K562 (cell line): Measurements from ENCODE around the gene LUZP4. TPM values are rescaled to one million over a fixed set of nuclear protein-coding genes. Genes with fewer than 3 reads are reported as not detected.

ENCODE experiments used
- ATAC-seq: fragments of 200-7000 bp; cut with Tn5 transposase; 3 replicates; pipeline ENCODE4 v1.9.1; 2020; ENCODE audit warnings: moderate library complexity
- BruUV-seq: library from RNA; stranded (reverse); fragments of 400-500 nt; replicated peaks from 2 replicates; lab custom pipeline; 2021; lab: Mats Ljungman, UMichigan
- CTCF ChIA-PET: fragments of 300-600 bp; formaldehyde crosslinking; extraction: SDS; loops from one replicate; lab custom pipeline; 2021; ENCODE audit warnings: low intra/inter-chr PET ratio; lab: Yijun Ruan, JAX
- POLR2A ChIA-PET: fragments of 300-600, 350-650 bp; sonication (Branson Sonifier 250); formaldehyde crosslinking; extraction: SDS; loops from one replicate; lab custom pipeline; 2021; ENCODE audit warnings: antibody characterized with exemption, inconsistent platforms; lab: Yijun Ruan, JAX
- DNase-seq, 4 experiments: peaks; one replicate each; pipeline versions ENCODE4 v3.0.0 to v3.0.0-alpha.2; 2011 to 2018; ENCODE audit warnings: low spot score in 3 of 4, mixed read lengths in 3 of 4; ENCODE audit errors: extremely low read depth in 1 of 4
- FAIRE-seq: peaks from 2 replicates; lab custom pipeline; 2011; peaks lifted over from hg19 to GRCh38; lab: Jason Lieb, UNC
- H2AFZ ChIP-seq: 2 replicates; pipeline ENCODE4 v1.6.0; 2011; ENCODE audit warnings: low read depth, low read length, control low read depth, inconsistent platforms
- H3K27ac ChIP-seq: fragments of 200-600 bp; 3 replicates; pipeline ENCODE4 v1.8.0; 2011; ENCODE audit warnings: low read depth, mild to moderate bottlenecking, control low read depth, inconsistent platforms, low read length, moderate library complexity, mixed read lengths; ENCODE audit errors: extremely low read depth
- H3K27me3 ChIP-seq, 2 experiments: fragments of 300-600 bp in 1 of 2; 2 replicates in 1 of 2; 3 replicates in 1 of 2; pipeline versions ENCODE4 v1.6.0 to v1.8.0; 2011; ENCODE audit warnings: inconsistent platforms in 2 of 2, low read length in 2 of 2, mild to moderate bottlenecking in 1 of 2, mixed read lengths in 1 of 2, moderate library complexity in 1 of 2; ENCODE audit not compliant: control insufficient read depth in 2 of 2, insufficient read depth in 2 of 2
- H3K36me3 ChIP-seq: fragments of 300-600 bp; 3 replicates; pipeline ENCODE4 v1.8.0; 2011; ENCODE audit warnings: mild to moderate bottlenecking, low read length, inconsistent platforms; ENCODE audit not compliant: control insufficient read depth, insufficient read depth
- H3K4me1 ChIP-seq, 2 experiments: fragments of 200-600 bp in 1 of 2; replicated peaks in 1 of 2; 2 replicates in 1 of 2; 3 replicates in 1 of 2; pipeline versions ENCODE4 v1.5.1 to v1.8.0; 2011; ENCODE audit warnings: inconsistent platforms in 2 of 2, low read length in 2 of 2, mild to moderate bottlenecking in 1 of 2, mixed read lengths in 1 of 2, moderate library complexity in 1 of 2; ENCODE audit not compliant: control insufficient read depth in 2 of 2, insufficient read depth in 2 of 2
- H3K4me2 ChIP-seq: 2 replicates; pipeline ENCODE4 v1.6.1; 2011; ENCODE audit warnings: low read length, control low read depth, inconsistent platforms, mixed read lengths; ENCODE audit not compliant: insufficient read depth
- H3K4me3 ChIP-seq: fragments of 200-600 bp; sonication (generic), shearing (Covaris generic); 2 replicates; pipeline ENCODE4 v1.5.1; 2016; ENCODE audit warnings: control low read depth, inconsistent platforms
- H3K79me2 ChIP-seq: fragments of 200-600 bp; 3 replicates; pipeline ENCODE4 v1.8.0; 2011; ENCODE audit warnings: low read length, inconsistent platforms; ENCODE audit not compliant: control insufficient read depth, insufficient read depth
- H3K9ac ChIP-seq, 2 experiments: 2 replicates each; pipeline versions ENCODE4 v1.6.0 to v1.6.1; 2011; ENCODE audit warnings: low read depth in 2 of 2, low read length in 2 of 2, control low read depth in 1 of 2, inconsistent platforms in 1 of 2, mild to moderate bottlenecking in 1 of 2, mixed read lengths in 1 of 2; ENCODE audit not compliant: insufficient read depth in 1 of 2
- H3K9me1 ChIP-seq: one replicate; pipeline ENCODE4 v1.6.0; 2011; ENCODE audit warnings: inconsistent platforms, mild to moderate bottlenecking, low read length, moderate library complexity; ENCODE audit not compliant: control insufficient read depth, insufficient read depth
- H3K9me3 ChIP-seq: replicated peaks from 2 replicates; pipeline ENCODE4 v1.5.1; 2011; ENCODE audit warnings: low read depth, low read length, inconsistent platforms; ENCODE audit not compliant: control insufficient read depth, insufficient read depth
- H4K20me1 ChIP-seq: replicated peaks from 2 replicates; pipeline ENCODE4 v1.6.1; 2011; ENCODE audit warnings: low read length, inconsistent platforms, mixed read lengths; ENCODE audit not compliant: control insufficient read depth, insufficient read depth
- BRF1 ChIP-seq: IDR thresholded peaks from 3 replicates; pipeline ENCODE4 v1.6.1; 2011; ENCODE audit warnings: borderline replicate concordance, mild to moderate bottlenecking; ENCODE audit not compliant: insufficient read length; ENCODE audit errors: extremely low read depth
- DIDO1 ChIP-seq: fragments of 450-650 bp; IDR thresholded peaks from 2 replicates; pipeline ENCODE4 v1.6.1; 2016; ENCODE audit warnings: low read depth, missing biosample characterization, missing genetic modification characterization
- HDAC8 ChIP-seq: fragments of 450-650 bp; IDR thresholded peaks from 2 replicates; pipeline ENCODE4 v1.6.1; 2016; ENCODE audit warnings: mild to moderate bottlenecking, missing genetic modification characterization, moderate library complexity, missing compliant biosample characterization
- RBM14 ChIP-seq: fragments of 200-400 bp; formaldehyde crosslinking; IDR thresholded peaks from 2 replicates; pipeline ENCODE4 v1.6.1; 2018; ENCODE audit warnings: low read depth, mild to moderate bottlenecking, low read length, moderate library complexity, borderline replicate concordance; ENCODE audit not compliant: insufficient read depth
- RFX5 ChIP-seq: IDR thresholded peaks from 2 replicates; pipeline ENCODE4 v1.6.1; 2011; ENCODE audit warnings: low read depth, mild to moderate bottlenecking, improper control_type of control experiment, low read length
- SMARCA4 ChIP-seq: fragments of 450-650 bp; IDR thresholded peaks from 2 replicates; pipeline ENCODE4 v1.6.1; 2016
- ZNF512 ChIP-seq: IDR thresholded peaks from 2 replicates; pipeline ENCODE4 v1.6.1; 2016; ENCODE audit warnings: missing genetic modification characterization, missing compliant biosample characterization
- ZNF589 ChIP-seq: fragments of 200-800 bp; sonication (Bioruptor generic); IDR thresholded peaks from 2 replicates; pipeline ENCODE4 v1.6.1; 2016; ENCODE audit warnings: low read depth, missing genetic modification characterization, missing compliant biosample characterization
- ZNF707 ChIP-seq: fragments of 250-450 bp; sonication (Bioruptor Pico); conservative IDR thresholded peaks from 2 replicates; pipeline ENCODE4 v1.8.0; 2022; ENCODE audit warnings: inconsistent platforms, mild to moderate bottlenecking, moderate library complexity
- ZNF75A ChIP-seq: fragments of 450-650 bp; formaldehyde crosslinking; IDR thresholded peaks from 2 replicates; pipeline ENCODE4 v1.4.0; 2020; ENCODE audit warnings: mild to moderate bottlenecking
- WGBS: fragments of 100-300 bp; shearing (Covaris generic); methylation state at CpG from one replicate; pipeline ENCODE4 v1.1.6; 2016; ENCODE audit warnings: low coverage, mixed read lengths; ENCODE audit not compliant: insufficient coverage; ENCODE audit errors: missing lambda C conversion rate; 5-methylcytosine and 5-hydroxymethylcytosine counted together
- in situ Hi-C: fragments of 300-500 bp; cut with MboI; formaldehyde crosslinking; loops from 4 replicates; pipeline ENCODE4 v1.15.0; 2018; ENCODE audit warnings: inconsistent platforms, mixed read lengths
- intact Hi-C: fragments of 100-400 bp; cut with micrococcal nuclease; formaldehyde crosslinking; loops from 2 replicates; pipeline ENCODE4 v1.14.2; 2022
- polyA plus RNA-seq, 8 experiments: library from polyadenylated mRNA; depleted of rRNA in 4 of 8; stranded (reverse) in 5 of 8; unstranded in 3 of 8; fragments of >200 nt; fragmentation: Nextera tagmentation in 2 of 8; fragmentation: Illumina TruSeq in 1 of 8; extraction: Ambion mirVana in 2 of 8; extraction: Trizol in 1 of 8; gene quantifications; 2 replicates each; pipeline versions ENCODE4 v1.2.1 to v1.2.3, GENCODE V29; 2011 to 2014; ENCODE audit warnings: inconsistent platforms in 1 of 8, missing spikeins in 1 of 8
- total RNA-seq, 7 experiments: library from RNA; depleted of rRNA in 6 of 7; stranded (reverse); fragments of >200 nt in 6 of 7; fragmentation: Illumina TruSeq in 2 of 7; extraction: Trizol in 2 of 7; gene quantifications; 2 replicates each; pipeline versions ENCODE4 v1.2.1 to v1.2.3, GENCODE V29; 2011 to 2021; ENCODE audit warnings: low replicate concordance in 1 of 7
- TF ChIP-seq, protein P1 (sequence below), 2 experiments: fragments of 450-650 bp; formaldehyde crosslinking in 1 of 2; IDR thresholded peaks; 2 replicates each; pipeline versions ENCODE4 v1.4.0 to v1.6.1; 2014 to 2020; ENCODE audit warnings: mild to moderate bottlenecking in 2 of 2, borderline replicate concordance in 1 of 2, low read depth in 1 of 2

LUZP4 gene
- total and polyA plus RNA-seq, 9 of the 15 experiments (the other 6 are each of a cell fraction or from before 2014, with no cell fraction given), result 0.16 to 1.1 (median 0.36) TPM

- Histone ChIP-seq H3K9me3 (no peaks in the 10 kb centered on the region), H3K79me2 (no peaks in the 10 kb centered on the region), H2AFZ (no peak overlapping the region), H3K4me1 (no peaks in the 10 kb centered on the region), H3K9ac (no peak overlapping the region), H3K27ac (no peak overlapping the region), H3K4me3 (no peak overlapping the region), H3K9me1 (no peaks in the 10 kb centered on the region), H3K27me3 (no peaks in the 10 kb centered on the region), H4K20me1 (no peaks in the 10 kb centered on the region), H3K36me3 (no peaks in the 10 kb centered on the region), H3K4me2 (no peak overlapping the region)
- ChIA-PET CTCF (no interaction called here), POLR2A (no interaction called here)
- TF ChIP-seq RBM14 (no peak), ZNF75A (no peak), DIDO1 (tag) (no peak), ZNF589 (no peak), ZNF512 (tag) (no peak), RFX5 (no peak), SMARCA4 (no peak), ZNF707 (no peak), BRF1 (no peak), HDAC8 (no peak)
- TF ChIP-seq, protein P1, sequence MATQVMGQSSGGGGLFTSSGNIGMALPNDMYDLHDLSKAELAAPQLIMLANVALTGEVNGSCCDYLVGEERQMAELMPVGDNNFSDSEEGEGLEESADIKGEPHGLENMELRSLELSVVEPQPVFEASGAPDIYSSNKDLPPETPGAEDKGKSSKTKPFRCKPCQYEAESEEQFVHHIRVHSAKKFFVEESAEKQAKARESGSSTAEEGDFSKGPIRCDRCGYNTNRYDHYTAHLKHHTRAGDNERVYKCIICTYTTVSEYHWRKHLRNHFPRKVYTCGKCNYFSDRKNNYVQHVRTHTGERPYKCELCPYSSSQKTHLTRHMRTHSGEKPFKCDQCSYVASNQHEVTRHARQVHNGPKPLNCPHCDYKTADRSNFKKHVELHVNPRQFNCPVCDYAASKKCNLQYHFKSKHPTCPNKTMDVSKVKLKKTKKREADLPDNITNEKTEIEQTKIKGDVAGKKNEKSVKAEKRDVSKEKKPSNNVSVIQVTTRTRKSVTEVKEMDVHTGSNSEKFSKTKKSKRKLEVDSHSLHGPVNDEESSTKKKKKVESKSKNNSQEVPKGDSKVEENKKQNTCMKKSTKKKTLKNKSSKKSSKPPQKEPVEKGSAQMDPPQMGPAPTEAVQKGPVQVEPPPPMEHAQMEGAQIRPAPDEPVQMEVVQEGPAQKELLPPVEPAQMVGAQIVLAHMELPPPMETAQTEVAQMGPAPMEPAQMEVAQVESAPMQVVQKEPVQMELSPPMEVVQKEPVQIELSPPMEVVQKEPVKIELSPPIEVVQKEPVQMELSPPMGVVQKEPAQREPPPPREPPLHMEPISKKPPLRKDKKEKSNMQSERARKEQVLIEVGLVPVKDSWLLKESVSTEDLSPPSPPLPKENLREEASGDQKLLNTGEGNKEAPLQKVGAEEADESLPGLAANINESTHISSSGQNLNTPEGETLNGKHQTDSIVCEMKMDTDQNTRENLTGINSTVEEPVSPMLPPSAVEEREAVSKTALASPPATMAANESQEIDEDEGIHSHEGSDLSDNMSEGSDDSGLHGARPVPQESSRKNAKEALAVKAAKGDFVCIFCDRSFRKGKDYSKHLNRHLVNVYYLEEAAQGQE (IDR thresholded peaks at IDR 0.05; ENCODE audit: borderline replicate concordance), result no peak
- TF ChIP-seq, protein P1 (CRISPR knock-in tag; IDR thresholded peaks at IDR 0.05; ENCODE audit: low read depth), result no peak
- WGBS, result 0% methylated on average over 2 of the region's 2 CpGs
- ATAC-seq (no peak), DNase-seq (no peak), FAIRE-seq (no peak)
- intact Hi-C loops, result no loop called here
- no TSS peak for BruUV-seq
- in situ Hi-C loops, result no loop called here
Measured at GRCh38 chrX:115255003-115255402, 34.5 kb upstream of the LUZP4 start.
